Cerebellar nuclear complex (tissue), 1 donor: ENCODE measurements around the gene MYLK3.
"Not testable (repeated sequence)": the region's sequence is repeated elsewhere in the genome, so short reads cannot be mapped to it uniquely, and the experiment has no call there.

ENCODE experiments used
- DNase-seq, 2 experiments: peaks; one replicate each; lab custom pipeline; 2025; lab: John Stamatoyannopoulos, UW

MYLK3 gene

GRCh38 chr16:46689365-46690280, 58.5 kb downstream of the MYLK3 start, which contains the start of gene ORC6:
TSS of gene ORC6 (plus strand) at chr16:46689659. CDS start at chr16:46689706, 47 bp downstream.
- peak in 1 of 2 experiments; percentile 96 for DNase-seq

GRCh38 chr16:46688654-46689364, 59.3 kb downstream of the MYLK3 start, which contains the start of gene VPS35:
TSS of gene VPS35 (minus strand) at chr16:46689178. CDS start at chr16:46689133, 45 bp downstream.
- DNase-seq, result peak; percentile 96 to 97

- no peak for DNase-seq
Measured at GRCh38 chr16:46688101-46688653, 60.0 kb downstream of the MYLK3 start.

GRCh38 chr16:46687486-46687885, 60.7 kb downstream of the MYLK3 start:
- DNase-seq, result no peak

GRCh38 chr16:46686815-46687473, 61.2 kb downstream of the MYLK3 start:
- DNase-seq, result no peak

GRCh38 chr16:46681867-46682266, 66.3 kb downstream of the MYLK3 start:
- not testable (repeated sequence) for DNase-seq

GRCh38 chr16:46677943-46678342, 70.2 kb downstream of the MYLK3 start:
- not testable (repeated sequence) for DNase-seq

GRCh38 chr16:46673320-46674013, 74.7 kb downstream of the MYLK3 start:
- DNase-seq, result no peak

- no peak for DNase-seq
Measured at GRCh38 chr16:46662123-46662522, 86.0 kb downstream of the MYLK3 start.

GRCh38 chr16:46658925-46659324, 89.2 kb downstream of the MYLK3 start:
- DNase-seq, result no peak
